PC-3 (cell line): ENCODE measurements around the gene VPS9D1. TPM values are rescaled to one million over a fixed set of nuclear protein-coding genes. Genes with fewer than 3 reads are reported as not detected.

Experiments
- ATAC-seq: fragments of 200-7000 bp; cut with Tn5 transposase; 2 replicates; pipeline ENCODE4 v1.9.1; 2020; ENCODE audit warnings: mild to moderate bottlenecking, moderate library complexity
- BruUV-seq: library from RNA; stranded (reverse); fragments of 400-500 nt; replicated peaks from 2 replicates; lab custom pipeline; 2021; lab: Mats Ljungman, UMichigan
- CTCF ChIA-PET: fragments of 300-600 bp; sonication (Branson Sonifier 250); formaldehyde crosslinking; loops from one replicate; lab custom pipeline; 2022; ENCODE audit warnings: antibody characterized with exemption; lab: Charles Lee
- POLR2A ChIA-PET: fragments of 300-600 bp; sonication (Branson Sonifier 250); formaldehyde crosslinking; loops from one replicate; lab custom pipeline; 2022; ENCODE audit warnings: antibody characterized with exemption; ENCODE audit not compliant: unreplicated experiment; lab: Charles Lee
- DNase-seq: peaks from one replicate; pipeline ENCODE4 v3.0.0-alpha.2; 2015
- H2AFZ ChIP-seq: fragments of 300-600 bp; sonication (generic); 2 replicates; pipeline ENCODE4 v1.6.0; 2016; ENCODE audit warnings: antibody characterized with exemption, low read length
- H3F3A ChIP-seq: fragments of 300-600 bp; sonication (generic); one replicate; pipeline ENCODE4 v1.6.0; 2017; ENCODE audit warnings: antibody characterized with exemption, low read length, control low read depth, mild to moderate bottlenecking; ENCODE audit not compliant: unreplicated experiment
- H3K27ac ChIP-seq: fragments of 300-600 bp; sonication (generic); 2 replicates; pipeline ENCODE4 v1.5.1; 2016; ENCODE audit warnings: mild to moderate bottlenecking, low read length
- H3K27me3 ChIP-seq: fragments of 300-600 bp; sonication (generic); 2 replicates; pipeline ENCODE4 v1.6.1; 2016; ENCODE audit warnings: low read length, mixed read lengths
- H3K36me3 ChIP-seq: fragments of 300-600 bp; sonication (generic); 2 replicates; pipeline ENCODE4 v1.6.1; 2016; ENCODE audit warnings: low read depth, mixed run types, low read length, mixed read lengths
- H3K4me1 ChIP-seq: fragments of 300-600 bp; sonication (generic); 2 replicates; pipeline ENCODE4 v1.5.1; 2016; ENCODE audit warnings: low read length; ENCODE audit not compliant: insufficient read depth
- H3K4me2 ChIP-seq: fragments of 300-600 bp; sonication (generic); 2 replicates; pipeline ENCODE4 v1.6.0; 2016; ENCODE audit warnings: low read length
- H3K4me3 ChIP-seq: fragments of 300-600 bp; sonication (generic); 2 replicates; pipeline ENCODE4 v1.5.1; 2016; ENCODE audit warnings: mild to moderate bottlenecking, low read length, mixed read lengths
- H3K79me2 ChIP-seq: fragments of 300-600 bp; sonication (generic); 2 replicates; pipeline ENCODE4 v1.6.1; 2017; ENCODE audit warnings: low read length, mixed read lengths
- H3K9ac ChIP-seq: fragments of 300-600 bp; sonication (generic); 2 replicates; pipeline ENCODE4 v1.6.0; 2016; ENCODE audit warnings: mild to moderate bottlenecking, low read length
- H3K9me2 ChIP-seq: fragments of 300-600 bp; sonication (generic); replicated peaks from 2 replicates; pipeline ENCODE4 v1.6.1; 2016; ENCODE audit warnings: mixed run types, low read length, mixed read lengths
- H3K9me3 ChIP-seq: fragments of 300-600 bp; sonication (generic); 2 replicates; pipeline ENCODE4 v1.6.1; 2016; ENCODE audit warnings: low read length, mixed read lengths
- H4K20me1 ChIP-seq: fragments of 300-600 bp; sonication (generic); 2 replicates; pipeline ENCODE4 v1.6.1; 2016; ENCODE audit warnings: low read length, mixed read lengths
- EZH2 ChIP-seq: fragments of 300-600 bp; sonication (generic); IDR thresholded peaks from one replicate; pipeline ENCODE4 v1.6.1; 2017; ENCODE audit warnings: antibody characterized with exemption, mild to moderate bottlenecking, low read length; ENCODE audit not compliant: unreplicated experiment
- EZH2phosphoT487 ChIP-seq: fragments of 300-600 bp; sonication (generic); IDR thresholded peaks from 2 replicates; pipeline ENCODE4 v1.6.1; 2018; ENCODE audit warnings: mild to moderate bottlenecking, antibody characterized with exemption, low read length, borderline replicate concordance
- intact Hi-C: fragments of 100-400 bp; cut with micrococcal nuclease; formaldehyde crosslinking; loops from 2 replicates; pipeline ENCODE4 v1.9.0; 2023
- total RNA-seq: library from RNA; depleted of rRNA; stranded (reverse); fragments of >200 nt; gene quantifications from 2 replicates; pipeline ENCODE4 v1.2.3, GENCODE V29; 2014
- TF ChIP-seq, protein P1 (sequence below): fragments of 300-600 bp; sonication (generic); conservative IDR thresholded peaks from 2 replicates; pipeline ENCODE4 v1.5.1; 2017; ENCODE audit warnings: antibody characterized with exemption, low read depth, mild to moderate bottlenecking, low read length

VPS9D1 gene
- total RNA-seq, 1 experiment from 2014 or later: 4.4 TPM

DNA sequence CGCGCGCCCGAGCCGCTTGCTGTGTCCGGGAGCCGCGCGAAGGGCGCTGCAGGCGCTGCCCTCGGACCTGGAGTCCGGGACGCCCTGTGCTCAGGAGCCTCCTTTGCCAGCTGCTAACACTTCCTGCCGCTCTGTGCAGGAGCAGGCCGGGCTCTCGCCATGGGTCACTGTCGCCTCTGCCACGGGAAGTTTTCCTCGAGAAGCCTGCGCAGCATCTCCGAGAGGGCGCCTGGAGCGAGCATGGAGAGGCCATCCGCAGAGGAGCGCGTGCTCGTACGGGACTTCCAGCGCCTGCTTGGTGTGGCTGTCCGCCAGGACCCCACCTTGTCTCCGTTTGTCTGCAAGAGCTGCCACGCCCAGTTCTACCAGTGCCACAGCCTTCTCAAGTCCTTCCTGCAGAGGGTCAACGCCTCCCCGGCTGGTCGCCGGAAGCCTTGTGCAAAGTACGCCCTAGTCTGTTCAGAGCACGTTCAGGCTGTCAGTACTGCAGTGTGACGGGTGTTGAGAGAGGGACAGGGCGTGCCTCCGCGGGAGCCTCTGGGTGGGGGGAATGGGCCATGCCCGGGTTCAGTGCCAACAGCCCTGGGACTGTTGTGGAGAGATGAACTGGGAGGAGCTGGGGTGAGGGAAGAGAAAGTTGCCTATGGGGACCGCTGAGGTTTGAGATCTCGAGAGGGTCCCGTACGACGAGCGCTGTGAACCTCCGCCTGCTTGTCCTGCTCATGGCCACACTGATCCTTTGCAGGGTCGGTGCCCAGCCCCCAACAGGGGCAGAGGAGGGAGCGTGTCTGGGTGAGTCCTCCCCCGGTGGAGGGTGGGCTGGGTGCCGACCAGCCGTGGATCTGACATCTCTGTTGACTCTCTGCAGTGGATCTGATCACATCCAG is 1.9 kb upstream of the VPS9D1 start:
- DNase-seq (peak; percentile 82), ATAC-seq (peak; percentile 38)
- peak overlapping the region; percentile 80 for H3K9ac ChIP-seq
- ChIA-PET CTCF (interaction anchor here (0.5 kb wide), 1 partner anchor 114 kb away, joined by 3 read pairs; no protein-coding TSS in a partner anchor), POLR2A (no interaction called here)
- peaks cover 26% of the 10 kb centered on the region for H3K4me1 ChIP-seq
- peak overlapping the region; percentile 72 for H3K4me3 ChIP-seq
- TF ChIP-seq, protein P1, sequence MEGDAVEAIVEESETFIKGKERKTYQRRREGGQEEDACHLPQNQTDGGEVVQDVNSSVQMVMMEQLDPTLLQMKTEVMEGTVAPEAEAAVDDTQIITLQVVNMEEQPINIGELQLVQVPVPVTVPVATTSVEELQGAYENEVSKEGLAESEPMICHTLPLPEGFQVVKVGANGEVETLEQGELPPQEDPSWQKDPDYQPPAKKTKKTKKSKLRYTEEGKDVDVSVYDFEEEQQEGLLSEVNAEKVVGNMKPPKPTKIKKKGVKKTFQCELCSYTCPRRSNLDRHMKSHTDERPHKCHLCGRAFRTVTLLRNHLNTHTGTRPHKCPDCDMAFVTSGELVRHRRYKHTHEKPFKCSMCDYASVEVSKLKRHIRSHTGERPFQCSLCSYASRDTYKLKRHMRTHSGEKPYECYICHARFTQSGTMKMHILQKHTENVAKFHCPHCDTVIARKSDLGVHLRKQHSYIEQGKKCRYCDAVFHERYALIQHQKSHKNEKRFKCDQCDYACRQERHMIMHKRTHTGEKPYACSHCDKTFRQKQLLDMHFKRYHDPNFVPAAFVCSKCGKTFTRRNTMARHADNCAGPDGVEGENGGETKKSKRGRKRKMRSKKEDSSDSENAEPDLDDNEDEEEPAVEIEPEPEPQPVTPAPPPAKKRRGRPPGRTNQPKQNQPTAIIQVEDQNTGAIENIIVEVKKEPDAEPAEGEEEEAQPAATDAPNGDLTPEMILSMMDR: no peak
- TF ChIP-seq EZH2 (no peak), EZH2phosphoT487 (no peak)
- H3K9me2 ChIP-seq: no peaks in the 10 kb centered on the region
- H3F3A ChIP-seq: no peaks in the 10 kb centered on the region
- peak overlapping the region; percentile 64 for H3K27ac ChIP-seq
- H3K4me2 ChIP-seq: peak overlapping the region; percentile 89
- H2AFZ ChIP-seq: peak overlapping the region; percentile 12; the same call in 1 of the 2 replicates
- H4K20me1 ChIP-seq: peaks cover 15% of the 10 kb centered on the region
- BruUV-seq: TSS peak; percentile 32
- intact Hi-C loops: no loop called here
- H3K79me2 ChIP-seq: peaks cover 26% of the 10 kb centered on the region
- no peaks in the 10 kb centered on the region for H3K27me3 ChIP-seq
- H3K36me3 ChIP-seq: no peaks in the 10 kb centered on the region
- H3K9me3 ChIP-seq: no peaks in the 10 kb centered on the region

DNA sequence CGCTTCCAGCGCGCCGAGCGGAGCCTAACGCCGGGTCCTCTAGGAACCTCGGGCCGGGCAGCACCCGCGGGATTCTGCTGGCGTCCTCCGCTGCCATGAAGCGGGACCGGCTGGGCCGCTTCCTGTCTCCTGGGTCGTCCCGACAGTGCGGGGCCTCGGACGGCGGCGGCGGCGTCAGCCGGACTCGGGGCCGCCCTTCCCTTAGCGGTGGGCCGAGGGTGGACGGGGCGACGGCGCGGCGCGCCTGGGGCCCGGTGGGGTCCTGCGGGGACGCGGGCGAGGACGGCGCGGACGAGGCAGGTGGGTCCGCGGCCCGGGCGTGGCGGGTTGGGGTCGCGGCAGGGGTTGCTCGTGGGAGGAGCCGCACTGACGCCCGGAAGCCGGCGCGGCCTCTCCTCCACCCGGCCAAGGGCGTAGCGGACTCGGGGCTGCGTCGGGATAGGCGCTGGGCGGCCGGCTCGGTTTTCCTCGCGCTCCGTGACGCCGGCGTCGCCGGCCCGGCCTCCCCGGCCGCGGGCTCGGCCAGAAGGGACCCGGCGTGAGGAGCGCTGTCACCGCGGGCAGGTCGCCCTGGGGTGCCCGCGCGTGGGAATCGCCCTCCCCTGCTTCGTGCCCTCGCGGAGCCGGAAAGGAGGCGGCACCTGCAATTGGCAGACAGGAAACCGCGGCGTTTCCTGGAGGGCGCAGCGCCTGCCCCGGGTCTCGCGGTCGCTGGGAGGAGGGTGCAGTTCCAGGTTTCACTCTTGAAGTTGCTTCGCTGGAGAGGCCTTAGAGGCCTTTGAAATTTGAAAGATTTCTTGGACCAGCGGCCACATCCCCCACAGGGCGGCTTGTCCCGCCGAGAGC is 1.1 kb upstream of the VPS9D1 start:
- H3K4me1 ChIP-seq: peaks cover 26% of the 10 kb centered on the region
- no peaks in the 10 kb centered on the region for H3K9me2 ChIP-seq
- peak overlapping the region; percentile 64 for H3K27ac ChIP-seq
- H3K36me3 ChIP-seq: no peaks in the 10 kb centered on the region
- no peaks in the 10 kb centered on the region for H3K9me3 ChIP-seq
- ChIA-PET POLR2A (no interaction called here), CTCF (no interaction called here)
- H3K4me2 ChIP-seq: peak overlapping the region; percentile 89
- H3K79me2 ChIP-seq: peaks cover 26% of the 10 kb centered on the region
- H3F3A ChIP-seq: no peaks in the 10 kb centered on the region
- H3K27me3 ChIP-seq: no peaks in the 10 kb centered on the region
- TF ChIP-seq EZH2 (no peak), EZH2phosphoT487 (no peak)
- TF ChIP-seq, protein P1: no peak
- DNase-seq: peak; percentile 44
- H2AFZ ChIP-seq: peak overlapping the region; percentile 12; the same call in 1 of the 2 replicates
- no TSS peak for BruUV-seq
- ATAC-seq: peak; percentile 21
- peak overlapping the region; percentile 80 for H3K9ac ChIP-seq
- peaks cover 15% of the 10 kb centered on the region for H4K20me1 ChIP-seq
- intact Hi-C loops: no loop called here
- peak overlapping the region; percentile 72 for H3K4me3 ChIP-seq
